ENCODE data around the gene FBXL22. TPM values are rescaled to one million over a fixed set of nuclear protein-coding genes. Genes with fewer than 3 reads are reported as not detected.

FBXL22 gene
- total RNA-seq, 2 donors from 2014 or later = 0.29 to 0.90 TPM

- H3K9ac ChIP-seq (ENCODE audit: extremely low read depth, low read length, poor library complexity, severe bottlenecking) = no peak overlapping the region
- peaks cover 13% of the 10 kb centered on the region for H3K4me1 Mint-ChIP-seq
- no peaks in the 10 kb centered on the region for H3K9me3 Mint-ChIP-seq
- H3K9me3 ChIP-seq (ENCODE audit: control insufficient read depth, low read length) = no peaks in the 10 kb centered on the region
- H3K27ac ChIP-seq (ENCODE audit: low read depth, low read length) = no peak overlapping the region
- DNase-seq = peak; percentile 11
- no peak overlapping the region for H3K4me3 ChIP-seq (ENCODE audit: low read length)
- H3K27me3 Mint-ChIP-seq (ENCODE audit: insufficient read depth) = peaks cover 16% of the 10 kb centered on the region
- H3K4me1 ChIP-seq (ENCODE audit: control insufficient read depth, insufficient read depth, low read length) = no peaks in the 10 kb centered on the region
- 87 to 94% methylated on average over 2 of the region's 2 CpGs for WGBS, 2 experiments (ENCODE audit: insufficient coverage in 1 of 2, insufficient read length in 1 of 2)
- H3K27me3 ChIP-seq (ENCODE audit: control insufficient read depth, insufficient read depth, low read length, poor library complexity, severe bottlenecking) = peaks cover 11% of the 10 kb centered on the region
- TF ChIP-seq CTCF (conservative IDR thresholded peaks at IDR 0.05) = no peak
- peaks cover 5% of the 10 kb centered on the region for H3K36me3 Mint-ChIP-seq (ENCODE audit: low read depth)
- no peak overlapping the region for H3K27ac Mint-ChIP-seq
- H3K36me3 ChIP-seq (ENCODE audit: control insufficient read depth, insufficient read depth, low read length) = peaks cover 24% of the 10 kb centered on the region
- H3K4me3 Mint-ChIP-seq = no peak overlapping the region
Observed at GRCh38 chr15:63606308-63606707, 9.1 kb downstream of the FBXL22 start.

- H3K4me1 ChIP-seq (ENCODE audit: control insufficient read depth, insufficient read depth, low read length) = no peaks in the 10 kb centered on the region
- H3K27me3 ChIP-seq (ENCODE audit: control insufficient read depth, insufficient read depth, low read length, poor library complexity, severe bottlenecking) = no peaks in the 10 kb centered on the region
- Mint-ChIP-seq H3K36me3 (ENCODE audit: low read depth) (peaks cover 7% of the 10 kb centered on the region), H3K27me3 (ENCODE audit: insufficient read depth) (no peaks in the 10 kb centered on the region), H3K4me1 (peaks cover 7% of the 10 kb centered on the region), H3K4me3 (no peak overlapping the region), H3K9me3 (no peaks in the 10 kb centered on the region), H3K27ac (no peak overlapping the region)
- no peak overlapping the region for H3K9ac ChIP-seq (ENCODE audit: extremely low read depth, low read length, poor library complexity, severe bottlenecking)
- no peak for DNase-seq
- no peak for TF ChIP-seq CTCF (conservative IDR thresholded peaks at IDR 0.05)
- 94 to 95% methylated on average over 13 to 15 of the region's 15 CpGs for WGBS, 2 experiments (ENCODE audit: insufficient coverage in 1 of 2, insufficient read length in 1 of 2)
- H3K27ac ChIP-seq (ENCODE audit: low read depth, low read length) = no peak overlapping the region
- no peaks in the 10 kb centered on the region for H3K9me3 ChIP-seq (ENCODE audit: control insufficient read depth, low read length)
- H3K36me3 ChIP-seq (ENCODE audit: control insufficient read depth, insufficient read depth, low read length) = peaks cover 28% of the 10 kb centered on the region
- H3K4me3 ChIP-seq (ENCODE audit: low read length) = no peak overlapping the region
Observed at GRCh38 chr15:63608989-63609388, 11.8 kb downstream of the FBXL22 start.

GRCh38 chr15:63609448-63609847 is 12.3 kb downstream of the FBXL22 start:
- no peaks in the 10 kb centered on the region for H3K27me3 Mint-ChIP-seq (ENCODE audit: insufficient read depth)
- Histone ChIP-seq H3K27ac (ENCODE audit: low read depth, low read length) (no peak overlapping the region), H3K4me3 (ENCODE audit: low read length) (no peak overlapping the region), H3K9ac (ENCODE audit: extremely low read depth, low read length, poor library complexity, severe bottlenecking) (no peak overlapping the region), H3K27me3 (ENCODE audit: control insufficient read depth, insufficient read depth, low read length, poor library complexity, severe bottlenecking) (no peaks in the 10 kb centered on the region), H3K9me3 (ENCODE audit: control insufficient read depth, low read length) (no peaks in the 10 kb centered on the region), H3K4me1 (ENCODE audit: control insufficient read depth, insufficient read depth, low read length) (no peaks in the 10 kb centered on the region), H3K36me3 (ENCODE audit: control insufficient read depth, insufficient read depth, low read length) (peaks cover 28% of the 10 kb centered on the region)
- H3K9me3 Mint-ChIP-seq = no peaks in the 10 kb centered on the region
- H3K4me3 Mint-ChIP-seq = no peak overlapping the region
- DNase-seq = no peak
- no peak overlapping the region for H3K27ac Mint-ChIP-seq
- H3K4me1 Mint-ChIP-seq = peaks cover 7% of the 10 kb centered on the region
- WGBS, 2 experiments (ENCODE audit: insufficient coverage in 1 of 2, insufficient read length in 1 of 2) = 97 to 100% methylated on average over 5 to 6 of the region's 6 CpGs
- TF ChIP-seq CTCF (conservative IDR thresholded peaks at IDR 0.05) = no peak
- peaks cover 7% of the 10 kb centered on the region for H3K36me3 Mint-ChIP-seq (ENCODE audit: low read depth)

All from endodermal cell (in vitro differentiated cells).